HG03342 (cell line): ENCODE data around the gene NAV2.
A peak's percentile ranks its signal among the peaks of the same experiment; 100 is the strongest.

Experiments used
- ATAC-seq: cut with Tn5 transposase; IDR thresholded peaks from one replicate; pipeline ENCODE4 v1.9.1; 2021; ENCODE audit warnings: mild to moderate bottlenecking, moderate library complexity; ENCODE audit not compliant: unreplicated experiment

NAV2 gene

DNA sequence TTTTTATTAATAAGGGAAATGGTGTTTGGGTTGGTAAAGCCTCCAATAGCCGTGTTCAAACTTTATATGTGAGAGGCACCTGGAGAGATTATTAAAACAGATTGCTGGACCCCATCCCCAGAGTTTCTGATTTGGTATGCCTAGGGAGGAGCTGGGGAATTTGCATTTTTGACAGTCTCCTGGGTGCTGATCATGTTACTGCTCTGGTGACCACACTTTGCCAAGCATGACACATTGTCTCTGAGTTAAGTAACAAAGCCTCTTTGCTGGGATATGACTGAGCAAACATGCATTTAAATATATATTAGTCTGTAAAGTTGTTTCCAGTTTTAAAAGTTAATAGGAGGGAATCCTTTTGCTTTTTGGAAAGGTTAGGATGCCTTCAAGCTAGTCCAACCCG lies 140.4 kb downstream of the NAV2 start:
- ATAC-seq: peak; percentile 66

DNA sequence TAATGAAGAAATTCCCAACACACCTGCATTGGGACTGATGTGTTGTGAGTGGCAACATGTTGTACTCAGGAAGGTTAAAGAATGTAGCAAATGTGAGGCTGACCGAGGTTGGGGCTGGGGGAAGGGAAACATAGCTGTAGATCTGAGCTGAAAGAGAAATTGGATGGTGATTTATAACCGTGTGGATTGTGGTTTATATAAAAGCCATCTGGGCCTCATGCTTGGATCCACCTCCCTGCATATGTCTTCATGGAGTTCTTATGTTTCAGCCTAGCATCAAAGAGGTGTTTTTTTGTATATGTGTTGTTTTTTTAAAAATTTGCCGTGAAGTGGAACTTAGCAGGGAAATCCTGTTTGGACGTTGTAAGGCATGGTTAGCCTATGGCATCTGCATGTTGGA lies 141.3 kb downstream of the NAV2 start:
- no peak for ATAC-seq

DNA sequence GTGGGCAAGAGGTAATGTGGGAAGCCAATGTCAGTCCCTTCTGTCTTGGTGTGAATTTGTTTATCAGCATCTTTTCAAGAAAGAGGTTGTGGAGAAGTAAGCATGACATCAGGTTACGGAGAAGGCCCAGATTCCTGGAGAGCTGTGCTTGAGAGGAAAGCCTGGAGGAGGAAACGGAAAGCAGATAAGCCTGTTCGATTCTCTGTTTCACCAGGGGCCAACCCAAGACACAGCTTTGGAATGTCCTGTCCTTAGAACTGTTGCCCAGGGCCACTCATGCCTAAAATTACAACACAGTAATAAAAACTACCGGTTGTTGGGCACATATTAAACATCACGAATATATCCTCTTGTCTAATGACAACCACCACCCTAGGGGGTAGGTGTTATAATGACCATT lies 148.5 kb downstream of the NAV2 start:
- ATAC-seq: no peak

DNA sequence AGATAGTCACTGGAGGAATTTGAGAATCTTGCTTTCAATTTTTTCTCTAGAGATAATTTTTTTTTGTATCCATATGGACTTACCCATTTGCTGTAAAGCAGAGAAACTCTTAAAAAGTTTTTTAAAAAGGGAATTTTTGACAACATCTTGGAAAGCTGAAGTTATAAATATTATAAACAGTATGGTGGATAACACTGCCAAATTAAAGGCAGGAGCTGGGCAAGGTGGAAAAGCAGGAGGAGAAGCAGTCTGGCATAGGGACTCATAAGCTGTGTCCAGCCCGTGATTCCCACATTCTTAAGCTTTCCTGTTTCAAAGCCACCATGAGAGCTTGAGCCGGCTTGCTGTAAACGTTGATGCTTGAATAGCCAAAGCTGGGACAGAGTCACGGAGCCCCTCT lies 149.5 kb downstream of the NAV2 start:
- ATAC-seq: no peak

DNA sequence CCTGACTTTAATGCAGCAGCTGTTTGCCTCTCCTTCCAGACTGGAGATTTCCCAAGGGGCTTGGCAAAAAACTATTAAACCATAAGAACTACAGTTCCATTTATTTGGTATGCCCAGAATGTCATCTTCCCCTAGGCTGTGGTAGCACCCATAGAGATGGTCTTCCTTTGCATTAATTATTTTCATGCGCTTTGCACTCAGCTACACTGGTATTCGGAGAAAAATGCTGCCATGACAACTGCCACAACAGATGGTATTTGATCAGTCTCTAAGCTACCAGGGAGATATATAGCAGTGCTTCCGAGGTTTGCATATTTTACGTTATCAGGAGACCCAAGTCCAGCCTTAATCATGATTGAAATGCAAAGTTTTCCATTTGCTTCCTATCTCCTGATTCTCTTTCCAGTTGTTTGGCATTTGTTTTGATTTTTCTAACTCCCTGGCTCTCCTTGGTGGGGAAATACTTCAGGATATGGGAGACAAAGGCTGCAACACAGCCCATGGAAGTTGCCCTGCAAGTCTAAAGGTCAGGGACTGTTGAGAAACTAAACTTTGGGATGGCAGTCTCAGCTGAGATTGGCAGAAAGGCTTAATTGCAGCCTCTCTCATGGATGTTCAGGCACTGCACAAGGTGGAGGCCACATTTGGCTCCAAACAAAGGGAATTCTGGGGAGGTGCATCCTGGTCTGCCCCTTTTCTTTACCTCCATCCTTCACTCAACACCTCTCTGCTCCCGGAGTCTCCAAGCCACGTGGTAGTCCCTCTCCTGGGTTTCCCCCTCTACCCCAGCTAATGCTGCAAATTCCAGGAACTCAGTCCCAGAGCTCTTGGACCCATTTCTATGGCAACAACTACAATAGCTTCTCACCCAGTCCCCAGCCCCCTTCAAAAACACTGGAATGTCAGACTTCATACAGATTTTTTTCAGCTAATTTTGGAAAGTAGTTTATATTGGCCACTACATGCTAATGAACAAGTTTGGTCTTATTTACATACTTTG lies 151.8 kb downstream of the NAV2 start:
- ATAC-seq: no peak

DNA sequence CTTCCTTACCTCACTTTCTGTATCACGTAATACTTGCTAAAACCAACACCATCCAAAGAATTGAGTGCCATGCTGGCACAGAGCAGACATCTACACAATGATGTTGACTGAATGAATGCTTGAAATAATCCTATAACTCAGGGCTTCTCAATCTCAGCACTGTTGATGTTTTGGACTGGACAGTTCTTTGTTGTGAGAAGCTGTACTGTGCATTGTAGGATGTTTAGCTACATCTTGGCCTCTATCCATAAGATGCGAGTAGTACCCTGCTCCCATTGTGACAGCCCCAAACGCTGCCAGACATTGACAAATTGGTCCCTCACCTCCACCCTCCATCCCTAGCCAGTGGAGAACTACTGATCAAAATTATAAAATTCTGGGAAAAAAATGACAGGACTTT lies 153.4 kb downstream of the NAV2 start:
- ATAC-seq: no peak

DNA sequence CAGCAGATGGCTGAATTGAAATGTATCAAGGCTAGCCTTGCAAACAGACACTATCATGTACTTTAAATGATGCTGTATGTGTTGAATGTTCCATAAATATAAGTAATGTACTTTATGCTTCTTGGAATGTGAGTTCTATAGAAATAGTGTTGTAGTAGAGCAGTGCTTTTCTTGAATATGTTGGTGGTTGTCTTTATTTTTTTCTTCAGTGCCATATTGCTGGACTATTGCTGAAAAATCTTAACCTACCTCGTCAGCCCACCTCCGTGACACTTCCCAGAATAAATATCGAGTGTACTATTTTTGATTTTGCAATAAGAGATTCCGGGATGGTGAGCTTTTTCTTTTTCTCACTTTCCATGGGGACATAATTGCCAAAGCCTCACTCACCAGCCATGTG lies 153.9 kb downstream of the NAV2 start:
- ATAC-seq: no peak

DNA sequence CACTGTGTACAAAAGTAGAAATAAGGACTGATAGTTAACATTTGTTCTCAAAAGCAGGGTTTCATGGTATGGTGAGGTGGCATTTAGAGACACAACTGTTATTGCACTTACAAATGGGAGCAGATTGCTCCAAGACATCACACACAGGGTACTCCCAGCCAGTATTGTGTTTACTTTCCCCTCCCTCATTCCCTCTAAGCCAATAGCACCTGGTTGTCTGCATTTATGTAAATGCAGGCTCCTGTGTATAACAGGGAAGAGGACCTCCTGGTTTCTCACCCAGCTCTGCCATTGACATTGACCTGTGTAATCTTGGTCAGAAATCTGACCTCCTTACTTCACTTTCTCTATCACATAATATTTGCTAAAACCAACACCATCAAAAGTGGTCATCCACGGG lies 154.4 kb downstream of the NAV2 start:
- no peak for ATAC-seq

DNA sequence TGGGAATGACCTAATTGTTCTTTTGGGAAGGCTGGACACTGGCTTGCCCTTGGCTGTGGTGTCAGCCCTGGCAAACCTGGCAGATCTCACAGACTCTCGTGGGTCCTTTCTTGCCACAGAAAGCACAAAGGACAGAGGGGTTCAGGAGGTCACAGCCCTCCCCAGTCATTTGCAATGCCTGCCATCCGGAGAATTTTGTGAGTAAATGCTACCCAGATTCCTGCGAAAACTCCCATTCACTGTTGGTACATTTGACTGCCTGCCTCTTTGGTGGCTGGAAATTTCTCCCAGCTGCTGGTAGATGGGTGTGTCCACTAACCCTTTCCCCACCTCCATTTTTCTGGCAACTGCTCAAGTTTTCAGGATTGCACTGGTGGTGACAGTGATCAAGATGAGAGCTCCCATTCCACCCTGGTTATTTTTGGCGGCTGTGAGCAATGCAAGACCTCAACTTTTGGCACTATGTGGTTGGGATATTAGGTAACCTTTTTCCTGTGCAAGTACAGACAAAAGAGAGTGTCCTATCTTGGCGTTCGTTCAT lies 155.7 kb downstream of the NAV2 start:
- no peak for ATAC-seq

DNA sequence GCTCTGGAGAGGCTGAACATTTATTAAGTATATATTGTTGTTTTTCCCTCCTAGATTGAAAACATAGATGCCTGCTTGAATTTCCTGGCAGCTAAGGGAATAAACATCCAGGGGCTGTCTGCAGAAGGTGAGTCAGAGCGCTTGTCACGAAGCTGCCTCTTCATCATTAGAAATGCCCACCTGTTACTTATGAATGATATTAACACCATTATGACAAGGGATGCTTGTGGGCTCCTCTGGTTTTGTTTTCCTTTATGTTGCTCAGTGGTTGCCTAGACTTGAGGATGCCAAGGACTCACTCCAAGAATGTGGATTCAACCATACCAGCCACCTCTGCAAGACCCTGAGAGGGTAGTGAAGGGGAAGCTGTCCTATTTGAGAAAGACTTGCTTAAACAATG lies 156.2 kb downstream of the NAV2 start:
- ATAC-seq: no peak

DNA sequence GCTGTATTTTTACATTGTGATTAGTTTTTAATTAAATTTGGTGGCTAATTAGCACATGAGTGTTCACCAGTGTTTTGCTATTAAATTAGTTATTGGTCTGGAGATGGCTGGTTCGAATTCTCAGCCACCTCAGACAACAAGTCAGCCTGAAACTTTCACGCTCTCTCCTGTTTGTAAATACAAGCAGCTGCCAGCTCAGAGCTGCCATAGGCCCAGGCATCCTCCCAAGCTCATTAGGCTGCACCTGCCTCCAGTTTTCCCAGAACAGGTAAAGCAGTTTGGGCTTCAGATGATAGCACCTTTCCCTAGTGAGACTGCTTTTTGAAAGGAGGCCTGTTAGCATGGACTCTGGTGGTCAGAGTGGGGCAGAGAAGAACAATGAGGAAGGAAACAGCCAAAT lies 156.8 kb downstream of the NAV2 start:
- ATAC-seq: no peak

DNA sequence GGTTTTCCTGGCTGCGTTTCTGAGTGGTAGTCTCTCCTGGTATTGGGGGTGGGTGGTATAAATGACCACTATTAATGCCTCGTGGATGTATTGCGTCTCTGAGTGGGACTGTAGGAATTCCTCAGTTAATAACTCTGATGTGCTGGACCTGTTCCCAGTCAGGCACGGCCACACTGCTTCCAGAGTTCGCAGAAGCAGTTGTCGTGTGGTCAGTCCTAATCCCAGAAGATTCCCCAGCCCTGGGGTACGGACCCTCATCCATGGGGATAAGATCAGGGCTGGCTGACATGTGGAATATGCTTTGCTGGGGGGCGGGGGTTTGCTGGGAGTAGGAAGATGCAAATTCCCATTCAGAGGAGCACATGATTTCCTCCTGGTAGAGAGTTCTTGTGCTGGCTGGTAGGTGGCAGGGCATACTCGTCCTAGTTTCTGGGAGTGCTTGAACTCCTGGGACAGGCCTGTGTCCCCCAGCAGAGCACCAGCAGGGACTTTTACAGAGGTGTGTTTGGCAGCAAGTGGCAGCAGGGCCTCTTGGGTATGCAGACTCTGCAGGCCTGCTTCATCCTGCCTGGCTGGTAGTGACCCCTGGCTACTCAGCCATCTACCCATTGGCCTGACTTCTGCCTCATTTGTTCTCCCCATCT lies 157.4 kb downstream of the NAV2 start:
- ATAC-seq: no peak

DNA sequence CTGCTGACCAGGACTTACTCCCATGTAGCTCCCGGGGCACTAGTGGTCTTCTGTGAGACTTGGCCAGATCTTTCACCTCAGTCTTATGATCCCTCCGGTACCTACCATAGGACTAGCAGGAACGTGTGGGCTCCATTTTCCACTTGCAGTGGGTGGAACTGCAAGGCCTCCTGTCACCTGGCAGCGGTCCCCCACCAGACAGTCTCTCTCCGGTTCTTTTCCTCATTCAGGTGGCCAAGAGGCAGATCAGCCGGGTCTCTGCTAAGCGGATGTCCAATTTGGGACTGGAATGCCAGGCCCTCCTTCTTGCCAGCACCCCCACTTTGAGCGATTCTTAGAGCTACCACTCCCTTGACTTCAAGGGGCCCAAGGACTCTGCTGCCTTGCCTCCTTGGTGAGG lies 158.9 kb downstream of the NAV2 start:
- no peak for ATAC-seq

DNA sequence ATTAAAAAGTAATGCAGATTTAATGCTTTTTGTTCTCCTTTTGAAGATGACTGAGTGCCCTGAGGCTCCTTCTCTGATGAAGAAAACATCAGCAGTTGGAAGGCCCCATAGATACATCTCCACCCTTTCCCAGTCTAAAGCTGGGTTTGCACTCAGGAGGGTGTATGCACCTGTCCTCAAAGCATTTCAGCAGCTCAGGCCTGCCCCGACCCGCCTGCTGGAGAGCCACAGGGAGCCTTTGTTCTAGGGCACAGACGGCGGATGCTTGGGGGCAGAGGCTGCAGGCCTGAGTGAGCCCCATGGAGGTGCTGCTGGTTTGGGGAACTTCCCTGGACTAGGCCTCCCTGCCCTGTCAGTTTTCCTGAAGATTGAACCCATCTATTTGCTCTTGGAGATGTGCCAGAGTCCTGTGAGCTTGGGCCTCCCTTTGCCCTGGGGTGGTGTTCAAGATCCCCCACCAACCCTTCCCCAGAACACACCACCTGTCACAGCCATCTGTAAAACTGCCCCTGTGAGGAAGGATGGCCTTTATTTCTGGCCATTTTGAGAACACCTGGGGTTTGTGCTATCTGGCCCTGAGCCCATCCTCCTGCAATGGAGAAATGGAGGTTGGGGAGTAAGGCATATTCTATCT lies 160.0 kb downstream of the NAV2 start:
- no peak for ATAC-seq

DNA sequence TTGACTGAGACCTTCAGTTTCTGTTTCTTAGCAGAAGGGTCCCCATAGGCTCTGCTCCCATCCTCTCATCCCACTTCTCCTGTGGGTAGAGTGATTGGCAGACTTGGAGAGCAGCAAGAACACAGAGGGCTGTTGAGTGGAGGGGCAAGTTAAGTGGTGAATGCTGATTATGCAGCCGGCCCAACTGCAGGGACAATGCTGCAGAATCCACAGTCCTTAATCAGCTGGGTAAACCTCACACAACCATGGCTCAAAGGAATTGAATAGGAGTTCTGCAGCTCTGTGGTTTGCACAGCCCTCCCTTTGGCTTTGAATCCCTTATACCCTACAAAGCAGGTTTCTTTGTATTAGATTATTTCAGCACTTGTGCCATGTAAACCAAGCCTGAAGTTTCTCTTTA lies 161.1 kb downstream of the NAV2 start:
- ATAC-seq: no peak

DNA sequence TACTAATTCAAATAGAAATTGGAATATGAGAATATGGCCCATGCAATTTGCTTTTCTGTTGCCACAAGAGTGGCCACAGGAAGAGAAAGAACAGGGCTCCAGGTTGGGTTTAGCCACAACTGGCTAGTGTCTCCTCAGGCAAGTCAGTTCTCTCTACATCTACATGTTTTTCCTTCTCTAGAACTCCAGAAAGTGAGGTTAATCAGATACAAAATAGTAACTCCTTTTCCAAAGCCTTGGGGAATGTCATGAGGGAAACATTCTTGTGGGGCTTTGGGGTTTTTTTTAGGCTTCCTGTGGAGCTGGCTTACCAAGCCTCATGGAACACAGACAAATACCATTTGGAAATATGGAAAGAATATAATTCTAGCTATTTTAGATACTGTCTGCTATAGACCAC lies 161.6 kb downstream of the NAV2 start:
- no peak for ATAC-seq

DNA sequence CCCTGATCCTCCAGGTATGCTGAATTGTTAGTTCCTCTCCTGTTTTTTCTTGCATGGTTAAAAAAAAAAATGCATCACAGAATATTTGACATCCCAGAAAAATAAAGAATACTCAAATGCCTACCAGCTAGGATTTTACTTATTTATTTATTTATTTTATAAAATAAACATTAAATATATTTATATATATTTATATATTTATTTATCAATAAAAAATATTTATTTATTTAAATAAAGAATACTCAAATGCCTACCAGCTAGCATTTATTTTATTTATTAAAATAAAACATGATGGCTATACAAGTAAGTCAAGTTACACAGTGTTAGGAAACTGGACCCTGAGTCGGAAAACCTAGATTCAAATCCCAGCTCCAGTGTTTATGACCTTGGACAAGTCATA lies 164.1 kb downstream of the NAV2 start:
- no peak for ATAC-seq

DNA sequence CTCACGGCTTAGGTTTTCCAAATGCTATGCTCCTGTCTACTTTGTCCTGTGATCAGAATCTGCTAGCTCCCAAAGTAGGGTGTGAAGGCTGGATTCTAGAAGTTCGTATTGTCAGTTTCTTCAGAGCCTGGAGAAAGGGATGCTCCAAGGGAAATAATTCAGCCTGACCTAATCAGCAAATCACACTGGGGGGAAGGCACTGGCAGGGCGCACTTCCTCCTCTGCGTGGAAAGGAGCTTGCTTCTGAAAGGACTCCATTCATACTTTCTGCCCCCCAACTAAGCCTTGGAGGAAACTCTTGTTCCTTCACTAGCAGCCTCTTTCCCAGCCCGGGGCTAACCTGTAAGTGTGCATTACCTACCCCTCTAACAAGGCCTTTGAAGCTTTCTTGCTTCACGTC lies 165.9 kb downstream of the NAV2 start:
- ATAC-seq: no peak

DNA sequence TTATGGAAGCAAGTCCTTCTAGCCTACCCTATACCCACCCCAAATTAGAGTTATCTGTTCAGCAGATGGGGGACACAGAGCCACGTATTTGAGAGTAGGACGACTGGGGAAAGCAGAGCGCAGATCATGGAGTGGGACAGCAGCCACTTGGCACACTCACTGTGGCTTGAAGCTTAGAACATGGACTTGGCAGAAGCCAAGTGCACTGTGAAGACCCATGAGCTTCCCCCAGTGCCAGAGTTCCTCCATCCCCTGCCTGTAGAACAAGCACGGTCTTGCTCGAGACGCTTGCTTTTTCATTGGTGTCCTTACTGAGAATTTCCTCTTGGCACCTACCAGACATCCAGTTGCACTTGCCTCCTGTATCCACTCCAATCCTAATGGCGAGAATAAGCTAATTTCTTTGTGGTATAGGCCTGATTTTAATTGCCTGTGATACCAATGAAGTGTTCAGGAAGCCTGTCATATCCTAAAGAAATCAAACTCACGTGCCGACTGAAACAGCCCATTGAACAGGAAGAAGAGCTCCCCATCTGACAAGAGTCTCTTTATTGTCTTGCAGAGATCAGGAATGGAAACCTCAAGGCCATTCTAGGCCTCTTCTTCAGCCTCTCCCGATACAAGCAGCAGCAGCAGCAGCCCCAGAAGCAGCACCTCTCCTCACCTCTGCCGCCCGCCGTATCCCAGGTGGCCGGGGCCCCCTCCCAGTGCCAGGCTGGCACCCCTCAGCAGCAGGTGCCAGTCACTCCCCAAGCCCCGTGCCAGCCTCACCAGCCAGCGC lies 166.9 kb downstream of the NAV2 start:
- no peak for ATAC-seq

DNA sequence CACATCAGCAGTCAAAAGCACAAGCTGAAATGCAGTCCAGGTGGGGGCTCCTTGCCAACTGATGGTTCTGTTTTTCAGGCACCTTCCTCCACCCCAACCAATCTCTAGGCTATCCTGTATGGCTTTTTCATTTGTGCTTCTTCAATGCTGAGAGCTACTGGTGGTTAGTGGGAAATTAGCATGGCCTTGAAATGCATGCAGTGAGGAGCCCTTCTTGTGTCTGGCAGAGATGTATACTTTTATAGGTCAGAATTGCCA lies 167.4 kb downstream of the NAV2 start:
- ATAC-seq: no peak

DNA sequence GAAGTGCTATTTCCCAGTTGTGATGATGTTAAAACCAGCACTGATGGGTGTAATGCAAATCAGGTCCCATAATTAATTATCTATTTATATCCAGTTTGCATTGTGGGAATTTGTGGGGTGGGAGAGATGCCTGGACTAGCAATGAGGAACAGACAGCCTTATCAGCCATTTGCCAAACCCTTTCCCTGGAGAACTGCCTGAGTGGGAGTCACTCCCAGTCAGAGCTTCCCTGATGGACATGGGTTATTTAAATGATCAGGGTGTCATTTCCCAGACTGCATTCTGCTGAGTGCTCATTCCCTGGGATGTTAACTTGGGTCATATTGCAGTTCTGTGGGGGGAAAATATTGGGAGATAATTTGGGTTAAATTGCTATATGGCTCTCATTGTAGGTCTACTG lies 168.5 kb downstream of the NAV2 start:
- ATAC-seq: no peak
